Central memory CD8-positive, alpha-beta T cell (primary cell): Measurements from ENCODE around the gene FBN2.
"Not testable (repeated sequence)": the region's sequence is repeated elsewhere in the genome, so short reads cannot be mapped to it uniquely, and the experiment has no call there.

Experiments used
- ATAC-seq: fragments of 150-1000 bp; cut with Tn5 transposase; replicated peaks from 2 replicates; pipeline ENCODE4 v1.10.0; 2022; ENCODE audit warnings: mild to moderate bottlenecking, moderate FRiP score, moderate number of reproducible peaks; ENCODE audit not compliant: poor library complexity, severe bottlenecking; ENCODE audit errors: extremely low read depth
- DNase-seq, 2 donors: peaks; one replicate each; pipeline ENCODE4 v3.0.0; 2021; ENCODE audit warnings: low spot score in 2 of 2
- H3K27ac Mint-ChIP-seq: one replicate; pipeline ENCODE4 v1.8.0; 2022; ENCODE audit warnings: low read depth, mild to moderate bottlenecking, moderate library complexity, mixed read lengths
- H3K27me3 Mint-ChIP-seq: one replicate; pipeline ENCODE4 v1.8.0; 2022; ENCODE audit warnings: mixed read lengths
- H3K36me3 Mint-ChIP-seq: one replicate; pipeline ENCODE4 v1.8.0; 2022; ENCODE audit warnings: mild to moderate bottlenecking, moderate library complexity, mixed read lengths; ENCODE audit not compliant: insufficient read depth
- H3K4me1 Mint-ChIP-seq: one replicate; pipeline ENCODE4 v1.8.0; 2022; ENCODE audit warnings: mixed read lengths
- H3K4me3 Mint-ChIP-seq: one replicate; pipeline ENCODE4 v1.8.0; 2022; ENCODE audit warnings: mild to moderate bottlenecking, moderate library complexity, mixed read lengths
- H3K9me3 Mint-ChIP-seq: one replicate; pipeline ENCODE4 v1.8.0; 2022; ENCODE audit warnings: mixed read lengths

FBN2 gene

GRCh38 chr5:128400766-128401165 is 137.3 kb downstream of the FBN2 start:
- H3K27me3 Mint-ChIP-seq, DNase-seq, H3K27ac Mint-ChIP-seq, H3K4me3 Mint-ChIP-seq, ATAC-seq, H3K36me3 Mint-ChIP-seq, H3K4me1 Mint-ChIP-seq: not testable (repeated sequence)
- H3K9me3 Mint-ChIP-seq = peaks cover 21% of the 10 kb centered on the region

GRCh38 chr5:128399111-128399510 is 138.9 kb downstream of the FBN2 start:
- Mint-ChIP-seq H3K9me3 (peaks cover 19% of the 10 kb centered on the region), H3K4me3 (no peak overlapping the region), H3K27me3 (no peaks in the 10 kb centered on the region), H3K4me1 (no peaks in the 10 kb centered on the region), H3K27ac (no peak overlapping the region), H3K36me3 (no peaks in the 10 kb centered on the region)
- ATAC-seq (no peak), DNase-seq (no peak)

GRCh38 chr5:128397876-128398275 is 140.2 kb downstream of the FBN2 start:
- no peaks in the 10 kb centered on the region for H3K4me1 Mint-ChIP-seq
- ATAC-seq (no peak), DNase-seq (no peak)
- no peaks in the 10 kb centered on the region for H3K36me3 Mint-ChIP-seq
- no peak overlapping the region for H3K27ac Mint-ChIP-seq
- no peaks in the 10 kb centered on the region for H3K27me3 Mint-ChIP-seq
- H3K4me3 Mint-ChIP-seq = no peak overlapping the region
- peaks cover 19% of the 10 kb centered on the region for H3K9me3 Mint-ChIP-seq

- Mint-ChIP-seq H3K36me3 (no peaks in the 10 kb centered on the region), H3K4me3 (no peak overlapping the region), H3K27ac (no peak overlapping the region), H3K9me3 (peaks cover 14% of the 10 kb centered on the region), H3K4me1 (no peaks in the 10 kb centered on the region), H3K27me3 (no peaks in the 10 kb centered on the region)
- no peak for DNase-seq
- no peak for ATAC-seq
Observed at GRCh38 chr5:128395073-128395472, 143.0 kb downstream of the FBN2 start.

- Mint-ChIP-seq H3K27me3 (no peaks in the 10 kb centered on the region), H3K4me1 (no peaks in the 10 kb centered on the region), H3K36me3 (no peaks in the 10 kb centered on the region), H3K27ac (no peak overlapping the region), H3K4me3 (no peak overlapping the region), H3K9me3 (peaks cover 19% of the 10 kb centered on the region)
- DNase-seq (no peak), ATAC-seq (no peak)
Observed at GRCh38 chr5:128384068-128384467, 154.0 kb downstream of the FBN2 start.

GRCh38 chr5:128380337-128380736 is 157.7 kb downstream of the FBN2 start:
- ATAC-seq (no peak), DNase-seq (no peak)
- no peaks in the 10 kb centered on the region for H3K27me3 Mint-ChIP-seq
- no peak overlapping the region for H3K27ac Mint-ChIP-seq
- H3K9me3 Mint-ChIP-seq = peaks cover 6% of the 10 kb centered on the region
- H3K4me3 Mint-ChIP-seq = no peak overlapping the region
- no peaks in the 10 kb centered on the region for H3K36me3 Mint-ChIP-seq
- H3K4me1 Mint-ChIP-seq = no peaks in the 10 kb centered on the region

- Mint-ChIP-seq H3K27ac (no peak overlapping the region), H3K9me3 (peaks cover 6% of the 10 kb centered on the region), H3K4me1 (no peaks in the 10 kb centered on the region), H3K27me3 (no peaks in the 10 kb centered on the region), H3K4me3 (no peak overlapping the region), H3K36me3 (no peaks in the 10 kb centered on the region)
- no peak for DNase-seq
- no peak for ATAC-seq
Observed at GRCh38 chr5:128378632-128379031, 159.4 kb downstream of the FBN2 start.

- H3K4me3 Mint-ChIP-seq = no peak overlapping the region
- peaks cover 6% of the 10 kb centered on the region for H3K9me3 Mint-ChIP-seq
- H3K27ac Mint-ChIP-seq = no peak overlapping the region
- ATAC-seq (no peak), DNase-seq (no peak)
- H3K4me1 Mint-ChIP-seq = no peaks in the 10 kb centered on the region
- no peaks in the 10 kb centered on the region for H3K27me3 Mint-ChIP-seq
- H3K36me3 Mint-ChIP-seq = no peaks in the 10 kb centered on the region
Observed at GRCh38 chr5:128378196-128378595, 159.8 kb downstream of the FBN2 start.

- Mint-ChIP-seq H3K4me3 (no peak overlapping the region), H3K27me3 (no peaks in the 10 kb centered on the region), H3K4me1 (no peaks in the 10 kb centered on the region), H3K36me3 (no peaks in the 10 kb centered on the region), H3K27ac (no peak overlapping the region), H3K9me3 (no peaks in the 10 kb centered on the region)
- DNase-seq (no peak), ATAC-seq (no peak)
Observed at GRCh38 chr5:128376577-128376976, 161.5 kb downstream of the FBN2 start.

- Mint-ChIP-seq H3K9me3 (peaks cover 5% of the 10 kb centered on the region), H3K4me1 (no peaks in the 10 kb centered on the region), H3K27ac (no peak overlapping the region), H3K36me3 (no peaks in the 10 kb centered on the region), H3K27me3 (no peaks in the 10 kb centered on the region), H3K4me3 (no peak overlapping the region)
- ATAC-seq (no peak), DNase-seq (no peak)
Observed at GRCh38 chr5:128366147-128366546, 171.9 kb downstream of the FBN2 start.

- ATAC-seq (no peak), DNase-seq (no peak)
- H3K4me3 Mint-ChIP-seq = no peak overlapping the region
- no peaks in the 10 kb centered on the region for H3K36me3 Mint-ChIP-seq
- no peak overlapping the region for H3K27ac Mint-ChIP-seq
- H3K9me3 Mint-ChIP-seq = no peaks in the 10 kb centered on the region
- H3K4me1 Mint-ChIP-seq = no peaks in the 10 kb centered on the region
- no peaks in the 10 kb centered on the region for H3K27me3 Mint-ChIP-seq
Observed at GRCh38 chr5:128362370-128362769, 175.7 kb downstream of the FBN2 start.

- H3K4me1 Mint-ChIP-seq = no peaks in the 10 kb centered on the region
- DNase-seq (no peak), ATAC-seq (no peak)
- no peaks in the 10 kb centered on the region for H3K27me3 Mint-ChIP-seq
- no peak overlapping the region for H3K27ac Mint-ChIP-seq
- no peak overlapping the region for H3K4me3 Mint-ChIP-seq
- H3K9me3 Mint-ChIP-seq = no peaks in the 10 kb centered on the region
- H3K36me3 Mint-ChIP-seq = no peaks in the 10 kb centered on the region
Observed at GRCh38 chr5:128358826-128359225, 179.2 kb downstream of the FBN2 start.

GRCh38 chr5:128357226-128357625 is 180.8 kb downstream of the FBN2 start:
- ATAC-seq = no peak
- Mint-ChIP-seq H3K9me3 (no peaks in the 10 kb centered on the region), H3K36me3 (no peaks in the 10 kb centered on the region), H3K4me3 (no peak overlapping the region), H3K27me3 (no peaks in the 10 kb centered on the region), H3K27ac (no peak overlapping the region), H3K4me1 (no peaks in the 10 kb centered on the region)
- DNase-seq = no peak

GRCh38 chr5:128355961-128356360 is 182.1 kb downstream of the FBN2 start:
- H3K27ac Mint-ChIP-seq = no peak overlapping the region
- no peak overlapping the region for H3K4me3 Mint-ChIP-seq
- DNase-seq (no peak), ATAC-seq (no peak)
- H3K9me3 Mint-ChIP-seq = no peaks in the 10 kb centered on the region
- no peaks in the 10 kb centered on the region for H3K4me1 Mint-ChIP-seq
- H3K36me3 Mint-ChIP-seq = no peaks in the 10 kb centered on the region
- H3K27me3 Mint-ChIP-seq = no peaks in the 10 kb centered on the region
